ENCODE measurements around the gene LRRC7.

DNA sequence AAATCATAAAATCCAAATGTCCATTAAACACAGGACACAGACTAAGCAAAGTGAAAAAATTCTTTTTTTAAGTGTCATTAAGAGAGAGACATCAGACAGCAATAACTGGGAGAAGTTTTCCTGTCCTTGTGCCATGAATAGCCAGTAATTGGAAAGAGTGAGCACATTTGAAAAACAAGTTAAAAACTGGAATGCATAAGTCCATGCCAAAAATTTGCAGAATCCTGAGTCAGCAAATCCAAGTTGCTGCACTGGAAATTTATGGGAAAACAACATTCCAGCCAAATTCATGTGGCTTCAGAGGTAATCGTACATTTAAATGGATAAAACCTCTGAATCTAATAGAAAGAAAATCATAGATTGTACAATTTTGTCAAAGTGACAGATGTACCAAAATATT, 346.3 kb downstream of the LRRC7 start:
- no peak for TF ChIP-seq RAD21 (IDR thresholded peaks at IDR 0.05; ENCODE audit: low read depth)
- no peak for TF ChIP-seq EP300 (IDR thresholded peaks at IDR 0.05; ENCODE audit: borderline replicate concordance)
- TF ChIP-seq, protein P1, sequence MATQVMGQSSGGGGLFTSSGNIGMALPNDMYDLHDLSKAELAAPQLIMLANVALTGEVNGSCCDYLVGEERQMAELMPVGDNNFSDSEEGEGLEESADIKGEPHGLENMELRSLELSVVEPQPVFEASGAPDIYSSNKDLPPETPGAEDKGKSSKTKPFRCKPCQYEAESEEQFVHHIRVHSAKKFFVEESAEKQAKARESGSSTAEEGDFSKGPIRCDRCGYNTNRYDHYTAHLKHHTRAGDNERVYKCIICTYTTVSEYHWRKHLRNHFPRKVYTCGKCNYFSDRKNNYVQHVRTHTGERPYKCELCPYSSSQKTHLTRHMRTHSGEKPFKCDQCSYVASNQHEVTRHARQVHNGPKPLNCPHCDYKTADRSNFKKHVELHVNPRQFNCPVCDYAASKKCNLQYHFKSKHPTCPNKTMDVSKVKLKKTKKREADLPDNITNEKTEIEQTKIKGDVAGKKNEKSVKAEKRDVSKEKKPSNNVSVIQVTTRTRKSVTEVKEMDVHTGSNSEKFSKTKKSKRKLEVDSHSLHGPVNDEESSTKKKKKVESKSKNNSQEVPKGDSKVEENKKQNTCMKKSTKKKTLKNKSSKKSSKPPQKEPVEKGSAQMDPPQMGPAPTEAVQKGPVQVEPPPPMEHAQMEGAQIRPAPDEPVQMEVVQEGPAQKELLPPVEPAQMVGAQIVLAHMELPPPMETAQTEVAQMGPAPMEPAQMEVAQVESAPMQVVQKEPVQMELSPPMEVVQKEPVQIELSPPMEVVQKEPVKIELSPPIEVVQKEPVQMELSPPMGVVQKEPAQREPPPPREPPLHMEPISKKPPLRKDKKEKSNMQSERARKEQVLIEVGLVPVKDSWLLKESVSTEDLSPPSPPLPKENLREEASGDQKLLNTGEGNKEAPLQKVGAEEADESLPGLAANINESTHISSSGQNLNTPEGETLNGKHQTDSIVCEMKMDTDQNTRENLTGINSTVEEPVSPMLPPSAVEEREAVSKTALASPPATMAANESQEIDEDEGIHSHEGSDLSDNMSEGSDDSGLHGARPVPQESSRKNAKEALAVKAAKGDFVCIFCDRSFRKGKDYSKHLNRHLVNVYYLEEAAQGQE (IDR thresholded peaks at IDR 0.05; ENCODE audit: low read depth), result no peak
- TF ChIP-seq CREB1 (IDR thresholded peaks at IDR 0.05; ENCODE audit: low read depth), result no peak
- TF ChIP-seq NFIC (IDR thresholded peaks at IDR 0.05), result no peak
- no peak for TF ChIP-seq CEBPB (IDR thresholded peaks at IDR 0.05)
- TF ChIP-seq, protein P2, sequence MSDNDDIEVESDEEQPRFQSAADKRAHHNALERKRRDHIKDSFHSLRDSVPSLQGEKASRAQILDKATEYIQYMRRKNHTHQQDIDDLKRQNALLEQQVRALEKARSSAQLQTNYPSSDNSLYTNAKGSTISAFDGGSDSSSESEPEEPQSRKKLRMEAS (IDR thresholded peaks at IDR 0.05), result no peak
- TF ChIP-seq YY1 (IDR thresholded peaks at IDR 0.05; ENCODE audit: low read depth), result no peak
- TF ChIP-seq TAF1 (IDR thresholded peaks at IDR 0.05; ENCODE audit: low read depth), result no peak
- TF ChIP-seq TEAD4 (IDR thresholded peaks at IDR 0.05), result no peak
- TF ChIP-seq FOXM1 (IDR thresholded peaks at IDR 0.05; ENCODE audit: borderline replicate concordance, low read depth), result no peak
- TF ChIP-seq TCF12 (IDR thresholded peaks at IDR 0.05; ENCODE audit: low read depth), result no peak
